Tibial artery (tissue), 4 donors: ENCODE results near the gene SLC24A4.

ENCODE experiments used
- DNase-seq, 2 donors: peaks; one replicate each; pipeline ENCODE4 v3.0.0-alpha.2; 2019
- H3K27ac ChIP-seq, 2 donors: fragments of 200-600 bp; sonication (generic) in 1 of 2; 1 replicate in 1 of 2; 2 replicates in 1 of 2; pipeline ENCODE4 v1.5.1; 2018 to 2019; ENCODE audit warnings: mild to moderate bottlenecking in 1 of 2
- H3K27me3 ChIP-seq, 2 donors: fragments of 200-600 bp; sonication (generic) in 1 of 2; one replicate each; pipeline versions ENCODE4 v1.5.1 to v1.6.0; 2016 to 2019
- H3K36me3 ChIP-seq, 3 donors: fragments of 200-600 bp; sonication (generic) in 2 of 3; one replicate each; pipeline ENCODE4 v1.5.1; 2016 to 2019; ENCODE audit warnings: mild to moderate bottlenecking in 2 of 3
- H3K4me1 ChIP-seq, 4 donors: fragments of 200-600 bp; sonication (generic) in 2 of 4; 1 replicate in 3 of 4; 2 replicates in 1 of 4; pipeline ENCODE4 v1.5.1; 2016 to 2019
- H3K4me3 ChIP-seq, 2 donors: fragments of 200-600 bp; sonication (generic) in 1 of 2; 1 replicate in 1 of 2; 2 replicates in 1 of 2; pipeline ENCODE4 v1.5.1; 2018 to 2019; ENCODE audit warnings: mild to moderate bottlenecking in 2 of 2
- H3K9me3 ChIP-seq, 3 donors: fragments of 200-600 bp; sonication (generic) in 1 of 3; one replicate each; pipeline ENCODE4 v1.5.1; 2016 to 2019
- CTCF ChIP-seq, 2 experiments: fragments of 200-600 bp in 1 of 2; fragments of 450-650 bp in 1 of 2; IDR thresholded peaks; one replicate each; pipeline ENCODE4 v1.5.1; 2017 to 2019; ENCODE audit warnings: antibody characterized with exemption in 2 of 2, mild to moderate bottlenecking in 1 of 2, moderate library complexity in 1 of 2
- intact Hi-C: fragments of 100-400 bp; cut with DNase I; formaldehyde crosslinking; loops from one replicate; pipeline ENCODE4 v1.15.0; 2023; ENCODE audit warnings: low total_unique reads

Gene SLC24A4

GRCh38 chr14:92487513-92488133, 164.7 kb downstream of the SLC24A4 start:
- no peak for DNase-seq
- TF ChIP-seq CTCF (IDR thresholded peaks at IDR 0.05), result no peak
- H3K4me3 ChIP-seq, result no peak overlapping the region
- no peaks in the 10 kb centered on the region for H3K4me1 ChIP-seq
- H3K36me3 ChIP-seq, result no peaks in the 10 kb centered on the region
- no peak overlapping the region for H3K27ac ChIP-seq
- intact Hi-C loops, result no loop called here
- no peaks in the 10 kb centered on the region for H3K9me3 ChIP-seq
- H3K27me3 ChIP-seq, result no peaks in the 10 kb centered on the region

GRCh38 chr14:92489394-92490238, 166.7 kb downstream of the SLC24A4 start:
- no peak overlapping the region for H3K27ac ChIP-seq

GRCh38 chr14:92490239-92490959, 167.4 kb downstream of the SLC24A4 start:
- H3K4me1 ChIP-seq, result no peaks in the 10 kb centered on the region
- H3K4me3 ChIP-seq, result no peak overlapping the region
- DNase-seq, result no peak
- no peak for TF ChIP-seq CTCF (IDR thresholded peaks at IDR 0.05)
- no peaks in the 10 kb centered on the region for H3K36me3 ChIP-seq
- intact Hi-C loops, result no loop called here
- no peaks in the 10 kb centered on the region for H3K27me3 ChIP-seq
- H3K27ac ChIP-seq, result no peak overlapping the region
- no peaks in the 10 kb centered on the region for H3K9me3 ChIP-seq

More at GRCh38 chr14:92489394-92490238, 166.7 kb downstream of the SLC24A4 start:
- no peak for DNase-seq
- intact Hi-C loops, result no loop called here
- Histone ChIP-seq H3K4me1 (no peaks in the 10 kb centered on the region), H3K4me3 (no peak overlapping the region), H3K36me3 (no peaks in the 10 kb centered on the region), H3K27me3 (no peaks in the 10 kb centered on the region), H3K9me3 (no peaks in the 10 kb centered on the region)
- TF ChIP-seq CTCF (IDR thresholded peaks at IDR 0.05), result no peak

- Histone ChIP-seq H3K27ac (no peak overlapping the region), H3K9me3 (no peaks in the 10 kb centered on the region), H3K36me3 (no peaks in the 10 kb centered on the region), H3K4me1 (no peaks in the 10 kb centered on the region), H3K27me3 (no peaks in the 10 kb centered on the region), H3K4me3 (no peak overlapping the region)
- no peak for TF ChIP-seq CTCF (IDR thresholded peaks at IDR 0.05)
- no peak for DNase-seq
- intact Hi-C loops, result no loop called here
Measured at GRCh38 chr14:92491782-92492181, 168.8 kb downstream of the SLC24A4 start.

- H3K27ac ChIP-seq, result no peak overlapping the region
- intact Hi-C loops, result no loop called here
- H3K9me3 ChIP-seq, result no peaks in the 10 kb centered on the region
Measured at GRCh38 chr14:92492258-92492657, 169.3 kb downstream of the SLC24A4 start.

More at GRCh38 chr14:92492258-92492657, 169.3 kb downstream of the SLC24A4 start:
- TF ChIP-seq CTCF (IDR thresholded peaks at IDR 0.05), result no peak
- Histone ChIP-seq H3K27me3 (no peaks in the 10 kb centered on the region), H3K36me3 (no peaks in the 10 kb centered on the region), H3K4me3 (no peak overlapping the region), H3K4me1 (no peaks in the 10 kb centered on the region)
- peak in 1 of 2 donors; percentile 65 for DNase-seq
